ENCODE data around the gene ANO4.

DNA sequence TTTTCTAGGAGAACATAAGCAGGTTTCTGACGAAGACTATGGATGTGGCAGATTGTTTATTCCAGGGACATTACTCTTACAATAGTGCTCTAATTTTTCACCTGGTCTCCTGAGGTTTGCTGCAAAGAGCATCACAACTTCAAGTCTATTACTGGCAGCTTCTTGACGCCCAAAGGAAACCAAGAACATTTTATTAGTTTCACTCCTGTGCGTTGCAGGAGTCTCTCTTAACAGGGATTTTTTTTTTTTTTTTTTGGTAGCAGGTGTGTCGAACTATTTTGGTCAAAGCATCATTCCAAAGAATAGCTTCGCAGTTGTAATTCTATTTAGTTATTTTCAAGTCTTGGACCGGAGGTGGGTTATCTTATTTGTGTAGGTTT, 1.2 kb downstream of the ANO4 start:
- TF ChIP-seq EZH2 (optimal IDR thresholded peaks at IDR 0.05; ENCODE audit: low read depth, low read length): no peak
- TF ChIP-seq, protein P1, sequence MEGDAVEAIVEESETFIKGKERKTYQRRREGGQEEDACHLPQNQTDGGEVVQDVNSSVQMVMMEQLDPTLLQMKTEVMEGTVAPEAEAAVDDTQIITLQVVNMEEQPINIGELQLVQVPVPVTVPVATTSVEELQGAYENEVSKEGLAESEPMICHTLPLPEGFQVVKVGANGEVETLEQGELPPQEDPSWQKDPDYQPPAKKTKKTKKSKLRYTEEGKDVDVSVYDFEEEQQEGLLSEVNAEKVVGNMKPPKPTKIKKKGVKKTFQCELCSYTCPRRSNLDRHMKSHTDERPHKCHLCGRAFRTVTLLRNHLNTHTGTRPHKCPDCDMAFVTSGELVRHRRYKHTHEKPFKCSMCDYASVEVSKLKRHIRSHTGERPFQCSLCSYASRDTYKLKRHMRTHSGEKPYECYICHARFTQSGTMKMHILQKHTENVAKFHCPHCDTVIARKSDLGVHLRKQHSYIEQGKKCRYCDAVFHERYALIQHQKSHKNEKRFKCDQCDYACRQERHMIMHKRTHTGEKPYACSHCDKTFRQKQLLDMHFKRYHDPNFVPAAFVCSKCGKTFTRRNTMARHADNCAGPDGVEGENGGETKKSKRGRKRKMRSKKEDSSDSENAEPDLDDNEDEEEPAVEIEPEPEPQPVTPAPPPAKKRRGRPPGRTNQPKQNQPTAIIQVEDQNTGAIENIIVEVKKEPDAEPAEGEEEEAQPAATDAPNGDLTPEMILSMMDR (IDR thresholded peaks at IDR 0.05; ENCODE audit: low read length): no peak
- no peak for TF ChIP-seq EZH2phosphoT487 (IDR thresholded peaks at IDR 0.05; ENCODE audit: low read length)
